Activated CD4-positive, alpha-beta memory T cell treated with anti-CD3 and anti-CD28 coated beads, Interleukin-2, amount 10 ng/mL, durations not matched to agents 7 days and 5 days (primary cell): Measurements from ENCODE around the gene TWIST2. TPM values are rescaled to one million over a fixed set of nuclear protein-coding genes. Genes with fewer than 3 reads are reported as not detected.
A peak's percentile ranks its signal among the peaks of the same experiment; 100 is the strongest.

Experiments used
- CTCF ChIA-PET: fragments of 350-600 bp; sonication (Branson Sonifier 250); formaldehyde crosslinking; loops from one replicate; lab custom pipeline; 2021; ENCODE audit warnings: antibody characterized with exemption, inconsistent platforms; lab: Charles Lee
- POLR2A ChIA-PET: fragments of 350-600 bp; sonication (Branson Sonifier 250); formaldehyde crosslinking; loops from one replicate; lab custom pipeline; 2021; ENCODE audit warnings: antibody characterized with exemption; lab: Charles Lee
- DNase-seq: peaks from one replicate; pipeline ENCODE4 v3.0.0-alpha.2; 2020
- H3K27ac Mint-ChIP-seq: one replicate; pipeline ENCODE4 v1.8.0; 2021; ENCODE audit warnings: mild to moderate bottlenecking, mixed read lengths
- H3K27me3 Mint-ChIP-seq: one replicate; pipeline ENCODE4 v1.8.0; 2021; ENCODE audit warnings: mixed read lengths
- H3K36me3 Mint-ChIP-seq: one replicate; pipeline ENCODE4 v1.8.0; 2021; ENCODE audit warnings: low read depth, mixed read lengths
- H3K4me1 Mint-ChIP-seq: one replicate; pipeline ENCODE4 v1.8.0; 2021; ENCODE audit warnings: mixed read lengths
- H3K4me3 Mint-ChIP-seq: one replicate; pipeline ENCODE4 v1.8.0; 2021; ENCODE audit warnings: mild to moderate bottlenecking, mixed read lengths
- H3K9me3 Mint-ChIP-seq: one replicate; pipeline ENCODE4 v1.8.0; 2021; ENCODE audit warnings: mixed read lengths
- total RNA-seq, 2 experiments: library from RNA; stranded (reverse); gene quantifications; one replicate each; pipeline ENCODE4 v1.2.3, GENCODE V29; 2021

Gene TWIST2
- total RNA-seq, 2 experiments from 2014 or later: not detected

GRCh38 chr2:238924796-238925195, 76.9 kb downstream of the TWIST2 start:
- CTCF ChIA-PET: no interaction called here
- POLR2A ChIA-PET: no interaction called here
- Mint-ChIP-seq H3K36me3 (no peaks in the 10 kb centered on the region), H3K27me3 (no peaks in the 10 kb centered on the region), H3K27ac (no peak overlapping the region), H3K9me3 (no peaks in the 10 kb centered on the region), H3K4me3 (no peak overlapping the region), H3K4me1 (no peaks in the 10 kb centered on the region)
- DNase-seq: no peak

DNA sequence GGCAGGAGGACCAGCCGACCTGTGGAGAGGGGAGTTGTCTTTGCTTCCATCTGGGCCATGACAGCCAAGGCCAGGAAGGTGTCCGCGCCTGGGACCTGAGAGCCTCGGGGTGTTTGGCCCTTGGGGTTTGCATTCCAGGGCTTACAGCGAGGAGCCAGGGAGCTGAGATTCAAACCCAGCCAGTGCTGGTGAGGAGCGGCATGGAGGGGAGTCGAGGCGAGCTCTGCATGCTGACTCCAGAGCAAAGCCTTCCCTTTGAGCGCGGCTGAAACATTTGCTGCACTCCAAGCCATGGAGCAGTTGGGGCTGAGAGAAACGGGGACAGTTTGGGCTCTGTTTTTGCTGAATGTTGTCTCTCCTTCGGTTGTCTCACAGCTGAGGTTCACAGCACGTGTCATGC, 77.4 kb downstream of the TWIST2 start:
- no peak for DNase-seq
- H3K27ac Mint-ChIP-seq: no peak overlapping the region
- H3K36me3 Mint-ChIP-seq: no peaks in the 10 kb centered on the region
- POLR2A ChIA-PET: no interaction called here
- CTCF ChIA-PET: no interaction called here
- no peaks in the 10 kb centered on the region for H3K27me3 Mint-ChIP-seq
- H3K4me3 Mint-ChIP-seq: no peak overlapping the region
- H3K9me3 Mint-ChIP-seq: no peaks in the 10 kb centered on the region
- no peaks in the 10 kb centered on the region for H3K4me1 Mint-ChIP-seq

- DNase-seq: no peak
- Mint-ChIP-seq H3K36me3 (no peaks in the 10 kb centered on the region), H3K4me1 (no peaks in the 10 kb centered on the region), H3K27ac (no peak overlapping the region), H3K9me3 (no peaks in the 10 kb centered on the region), H3K27me3 (peaks cover 4% of the 10 kb centered on the region), H3K4me3 (no peak overlapping the region)
- ChIA-PET POLR2A (no interaction called here), CTCF (no interaction called here)
Observed at GRCh38 chr2:238925816-238926521, 78.1 kb downstream of the TWIST2 start.

- Mint-ChIP-seq H3K9me3 (no peaks in the 10 kb centered on the region), H3K36me3 (no peaks in the 10 kb centered on the region), H3K27ac (no peak overlapping the region), H3K4me3 (no peak overlapping the region), H3K4me1 (no peaks in the 10 kb centered on the region), H3K27me3 (peaks cover 11% of the 10 kb centered on the region)
- ChIA-PET CTCF (no interaction called here), POLR2A (no interaction called here)
- no peak for DNase-seq
Observed at GRCh38 chr2:238926761-238927611, 79.1 kb downstream of the TWIST2 start.

DNA sequence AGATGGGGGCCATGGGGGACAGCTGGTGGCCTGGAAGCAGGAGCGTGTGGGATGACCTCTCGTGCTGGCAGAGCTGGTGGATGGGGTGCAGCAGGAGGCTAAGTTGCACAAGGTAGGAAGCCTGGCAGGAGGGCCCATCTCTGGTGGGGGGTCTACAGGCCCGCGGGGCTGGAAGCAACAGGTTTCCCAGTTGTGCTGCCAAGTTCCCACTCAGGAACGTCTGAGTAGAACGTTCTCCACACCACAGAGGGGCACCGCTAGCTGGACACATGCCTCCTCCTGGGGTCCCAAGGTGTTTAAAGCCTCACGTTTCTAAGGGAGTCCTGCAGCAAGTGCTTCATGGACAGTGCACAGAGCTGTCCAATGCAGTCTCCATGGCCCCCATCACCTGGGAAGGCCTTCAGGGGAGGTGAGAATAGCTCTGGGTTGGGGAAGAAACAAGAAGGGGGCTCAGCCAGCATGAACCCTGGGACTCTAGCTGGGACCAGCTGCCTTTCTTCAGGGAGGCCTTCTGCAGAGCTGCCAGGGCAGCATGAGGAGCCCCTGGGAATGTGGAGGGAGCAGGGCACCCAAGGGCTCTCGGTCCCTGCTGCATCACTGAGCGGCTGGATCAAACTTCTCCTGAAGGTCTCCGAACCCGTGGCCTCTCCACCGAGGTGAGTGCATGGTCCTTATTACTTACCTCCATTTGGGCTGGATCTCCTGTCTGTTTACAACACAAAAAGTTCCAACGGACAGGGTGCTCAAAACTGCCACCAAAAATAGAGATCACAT, 80.0 kb downstream of the TWIST2 start:
- DNase-seq: no peak
- no peaks in the 10 kb centered on the region for H3K36me3 Mint-ChIP-seq
- H3K4me3 Mint-ChIP-seq: no peak overlapping the region
- peaks cover 16% of the 10 kb centered on the region for H3K27me3 Mint-ChIP-seq
- no peaks in the 10 kb centered on the region for H3K9me3 Mint-ChIP-seq
- CTCF ChIA-PET: no interaction called here
- H3K4me1 Mint-ChIP-seq: no peaks in the 10 kb centered on the region
- no peak overlapping the region for H3K27ac Mint-ChIP-seq
- POLR2A ChIA-PET: no interaction called here

DNA sequence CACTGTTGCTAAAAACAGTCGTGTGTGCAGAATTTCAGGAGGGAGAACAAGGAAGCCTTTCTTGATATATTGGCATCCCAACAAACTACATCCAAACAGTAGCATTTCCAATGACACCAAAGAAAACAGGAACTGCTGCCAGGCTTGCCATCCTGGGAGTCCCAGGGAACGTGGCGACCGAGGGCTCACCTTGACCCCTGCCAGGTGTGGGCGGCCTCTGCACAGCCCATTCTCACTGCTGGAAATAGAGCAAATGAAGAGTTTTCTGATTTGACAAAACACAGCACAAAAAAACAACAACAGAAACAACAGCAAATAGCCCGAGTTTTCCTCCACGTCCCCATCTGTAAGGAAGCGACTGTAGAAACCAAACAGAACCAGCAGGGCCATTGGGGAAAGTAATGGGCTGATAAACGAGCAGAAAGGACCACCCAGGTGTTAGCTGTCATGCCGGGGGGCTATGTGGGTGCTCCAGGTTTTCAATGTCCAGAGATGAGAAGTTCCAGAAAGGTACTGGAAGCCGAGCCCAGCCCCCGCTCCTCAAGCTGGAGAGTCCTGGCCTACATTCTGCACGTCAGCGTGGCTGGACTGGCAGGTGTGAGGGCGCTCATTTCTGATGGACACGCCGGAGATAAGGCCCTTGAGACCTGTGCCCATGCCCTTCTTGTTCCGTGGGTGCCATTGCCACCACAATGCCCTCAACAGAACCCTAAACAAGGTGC, 80.8 kb downstream of the TWIST2 start:
- peaks cover 17% of the 10 kb centered on the region for H3K27me3 Mint-ChIP-seq
- H3K36me3 Mint-ChIP-seq: no peaks in the 10 kb centered on the region
- H3K4me1 Mint-ChIP-seq: no peaks in the 10 kb centered on the region
- CTCF ChIA-PET: no interaction called here
- DNase-seq: no peak
- POLR2A ChIA-PET: no interaction called here
- no peaks in the 10 kb centered on the region for H3K9me3 Mint-ChIP-seq
- no peak overlapping the region for H3K4me3 Mint-ChIP-seq
- H3K27ac Mint-ChIP-seq: no peak overlapping the region

GRCh38 chr2:238929242-238930081, 81.6 kb downstream of the TWIST2 start:
- Mint-ChIP-seq H3K4me1 (no peaks in the 10 kb centered on the region), H3K36me3 (no peaks in the 10 kb centered on the region), H3K27me3 (peaks cover 23% of the 10 kb centered on the region), H3K4me3 (no peak overlapping the region), H3K9me3 (no peaks in the 10 kb centered on the region), H3K27ac (no peak overlapping the region)
- DNase-seq: no peak
- ChIA-PET CTCF (no interaction called here), POLR2A (no interaction called here)

GRCh38 chr2:238930216-238930615, 82.3 kb downstream of the TWIST2 start:
- Mint-ChIP-seq H3K9me3 (no peaks in the 10 kb centered on the region), H3K27ac (no peak overlapping the region), H3K4me1 (no peaks in the 10 kb centered on the region), H3K4me3 (no peak overlapping the region), H3K36me3 (no peaks in the 10 kb centered on the region), H3K27me3 (peaks cover 23% of the 10 kb centered on the region)
- ChIA-PET CTCF (no interaction called here), POLR2A (no interaction called here)
- DNase-seq: no peak

DNA sequence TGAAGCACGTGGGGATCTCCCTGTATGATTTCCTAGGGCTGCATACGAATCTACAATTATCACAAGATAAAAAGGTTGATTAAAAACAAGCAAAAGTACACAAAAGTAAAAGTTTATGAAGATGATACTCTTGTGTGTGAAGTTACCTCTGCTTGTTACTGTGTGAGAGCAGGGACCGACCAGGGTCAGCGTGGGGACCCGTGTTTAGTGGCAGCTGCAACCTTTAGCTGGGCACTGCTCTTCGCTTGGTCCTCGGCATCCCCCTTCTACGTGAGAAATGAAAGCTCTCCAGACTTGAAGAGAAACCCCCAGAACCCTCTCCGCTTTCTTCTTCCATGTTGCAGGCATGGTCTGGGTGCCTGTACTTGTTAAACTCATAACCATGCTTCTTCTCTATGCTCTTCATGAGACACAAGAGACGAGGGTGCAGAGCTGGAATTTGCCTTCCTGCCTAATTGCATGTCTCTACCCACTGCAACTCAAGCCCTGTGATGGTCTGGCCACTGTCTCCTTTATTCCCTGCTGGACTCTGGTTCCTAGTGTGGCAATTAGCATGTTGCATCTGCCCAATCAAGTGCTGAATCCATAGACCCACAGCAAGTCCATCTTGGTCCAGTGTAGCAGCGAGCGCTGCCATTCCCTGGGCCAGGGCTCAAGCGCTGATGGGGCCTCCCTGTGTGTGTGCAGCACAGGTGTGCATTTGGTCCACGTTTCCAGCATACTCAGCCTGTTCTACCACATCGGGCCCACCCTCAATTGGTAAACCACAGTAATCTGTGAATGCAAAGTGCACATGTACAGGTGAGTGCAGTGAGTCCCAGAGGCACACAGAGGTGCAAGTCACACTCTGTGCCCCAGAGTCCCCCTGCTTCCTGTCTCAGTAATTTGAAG, 88.5 kb downstream of the TWIST2 start:
- POLR2A ChIA-PET: no interaction called here
- DNase-seq: peak; percentile 2

GRCh38 chr2:238938003-238938400, 90.1 kb downstream of the TWIST2 start:
- DNase-seq: peak; percentile 11
- Mint-ChIP-seq H3K4me3 (no peak overlapping the region), H3K27ac (no peak overlapping the region), H3K9me3 (no peaks in the 10 kb centered on the region), H3K4me1 (no peaks in the 10 kb centered on the region), H3K36me3 (no peaks in the 10 kb centered on the region), H3K27me3 (peaks cover 7% of the 10 kb centered on the region)
- CTCF ChIA-PET: no interaction called here
- POLR2A ChIA-PET: no interaction called here

More for the DNA sequence above, 88.5 kb downstream of the TWIST2 start:
- no peaks in the 10 kb centered on the region for H3K9me3 Mint-ChIP-seq
- no peaks in the 10 kb centered on the region for H3K4me1 Mint-ChIP-seq
- CTCF ChIA-PET: no interaction called here
- no peaks in the 10 kb centered on the region for H3K36me3 Mint-ChIP-seq
- no peak overlapping the region for H3K27ac Mint-ChIP-seq
- H3K4me3 Mint-ChIP-seq: no peak overlapping the region
- peaks cover 17% of the 10 kb centered on the region for H3K27me3 Mint-ChIP-seq

DNA sequence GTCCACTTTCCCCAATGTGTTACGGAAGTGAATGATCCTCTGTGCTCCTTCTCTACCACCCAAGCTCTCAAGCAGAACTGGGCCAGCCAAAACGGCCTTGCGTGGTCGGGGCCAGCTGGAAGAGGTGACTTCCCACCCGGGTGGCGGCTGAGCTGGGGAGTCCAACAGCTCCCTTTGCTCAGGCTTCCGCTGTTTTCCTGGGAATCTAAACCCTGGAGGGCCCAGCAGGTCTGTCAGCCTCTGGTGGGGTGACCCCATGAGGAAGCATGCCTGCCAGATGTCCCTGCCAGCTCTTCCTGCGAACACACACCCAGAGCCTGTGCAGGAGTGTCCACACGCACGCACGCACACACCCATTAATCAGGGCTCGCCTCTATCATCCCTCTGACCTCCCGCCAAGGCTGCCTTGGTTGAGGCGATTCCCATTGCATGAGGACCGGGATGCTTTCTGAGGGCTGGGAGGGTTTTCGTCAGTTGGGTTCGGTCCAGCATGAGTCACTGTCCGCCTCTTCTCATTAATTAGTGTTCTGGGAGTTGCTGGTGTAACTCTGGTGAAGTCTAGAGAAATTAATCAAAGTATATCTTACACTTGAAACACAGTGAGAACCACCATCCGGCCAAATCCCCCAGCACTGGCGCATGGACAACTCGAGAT, 90.6 kb downstream of the TWIST2 start:
- Mint-ChIP-seq H3K27ac (no peak overlapping the region), H3K9me3 (no peaks in the 10 kb centered on the region), H3K27me3 (peaks cover 7% of the 10 kb centered on the region), H3K4me1 (no peaks in the 10 kb centered on the region), H3K36me3 (no peaks in the 10 kb centered on the region), H3K4me3 (no peak overlapping the region)
- ChIA-PET POLR2A (no interaction called here), CTCF (no interaction called here)
- DNase-seq: peak; percentile 3
